Uterus (tissue), 4 donors: ENCODE measurements around the gene ARFGEF3. TPM values are rescaled to one million over a fixed set of nuclear protein-coding genes. Genes with fewer than 3 reads are reported as not detected.

Experiments
- DNase-seq, 2 donors: peaks; one replicate each; pipeline ENCODE4 v3.0.0-alpha.2; 2019 to 2020
- H3K27ac ChIP-seq, 2 donors: fragments of 200-600 bp; sonication (generic); 1 replicate in 1 of 2; 2 replicates in 1 of 2; pipeline ENCODE4 v1.5.1; 2016 to 2018
- H3K27me3 ChIP-seq, 2 donors: fragments of 200-600 bp; sonication (generic); one replicate each; pipeline ENCODE4 v1.5.1; 2018 to 2019; ENCODE audit warnings: control low read depth in 1 of 2
- H3K36me3 ChIP-seq, 2 donors: fragments of 200-600 bp; sonication (generic); one replicate each; pipeline ENCODE4 v1.5.1; 2019; ENCODE audit warnings: control low read depth in 1 of 2
- H3K4me1 ChIP-seq, 2 donors: fragments of 200-600 bp; sonication (generic); one replicate each; pipeline ENCODE4 v1.5.1; 2018 to 2019; ENCODE audit warnings: control low read depth in 1 of 2
- H3K4me3 ChIP-seq, 2 donors: fragments of 200-600 bp; sonication (generic); 1 replicate in 1 of 2; 2 replicates in 1 of 2; pipeline ENCODE4 v1.5.1; 2018 to 2019; ENCODE audit warnings: mild to moderate bottlenecking in 1 of 2
- H3K9me3 ChIP-seq, 2 donors: fragments of 200-600 bp; sonication (generic); one replicate each; pipeline ENCODE4 v1.5.1; 2019; ENCODE audit warnings: control low read depth in 1 of 2
- POLR2A ChIP-seq, 2 donors: fragments of 450-650 bp; IDR thresholded peaks; one replicate each; pipeline ENCODE4 v1.6.1; 2016; ENCODE audit warnings: antibody characterized with exemption in 2 of 2, mild to moderate bottlenecking in 1 of 2, moderate library complexity in 1 of 2
- intact Hi-C: fragments of 100-400 bp; cut with DNase I; formaldehyde crosslinking; loops from one replicate; pipeline ENCODE4 v1.15.1; 2023; ENCODE audit warnings: low total_unique reads
- total RNA-seq, 4 donors: library from RNA; depleted of rRNA in 3 of 4; stranded (reverse); fragments of >200 nt in 3 of 4; gene quantifications; one replicate each; pipeline versions ENCODE4 v1.1.0 to v1.2.4, GENCODE V29; 2014 to 2023
- TF ChIP-seq, protein P1 (sequence below), 4 experiments: fragments of 200-600 bp in 2 of 4; fragments of 450-650 bp in 2 of 4; sonication (generic) in 2 of 4; IDR thresholded peaks; one replicate each; pipeline ENCODE4 v1.5.1; 2016 to 2019; ENCODE audit warnings: antibody characterized with exemption in 4 of 4, mild to moderate bottlenecking in 2 of 4, moderate library complexity in 1 of 4
- donor health status: DM: yes; HTN: yes; CAD: no.

ARFGEF3 gene
- total RNA-seq, 4 donors from 2014 or later, result 0.88 to 5.8 (median 2.4) TPM

GRCh38 chr6:138339024-138339423 is 177.3 kb downstream of the ARFGEF3 start:
- Histone ChIP-seq H3K9me3 (no peaks in the 10 kb centered on the region), H3K36me3 (no peaks in the 10 kb centered on the region), H3K27ac (no peak overlapping the region), H3K4me1 (no peaks in the 10 kb centered on the region), H3K4me3 (no peak overlapping the region), H3K27me3 (no peaks in the 10 kb centered on the region)
- intact Hi-C loops, result no loop called here
- no peak for TF ChIP-seq POLR2A (IDR thresholded peaks at IDR 0.05)
- TF ChIP-seq, protein P1, sequence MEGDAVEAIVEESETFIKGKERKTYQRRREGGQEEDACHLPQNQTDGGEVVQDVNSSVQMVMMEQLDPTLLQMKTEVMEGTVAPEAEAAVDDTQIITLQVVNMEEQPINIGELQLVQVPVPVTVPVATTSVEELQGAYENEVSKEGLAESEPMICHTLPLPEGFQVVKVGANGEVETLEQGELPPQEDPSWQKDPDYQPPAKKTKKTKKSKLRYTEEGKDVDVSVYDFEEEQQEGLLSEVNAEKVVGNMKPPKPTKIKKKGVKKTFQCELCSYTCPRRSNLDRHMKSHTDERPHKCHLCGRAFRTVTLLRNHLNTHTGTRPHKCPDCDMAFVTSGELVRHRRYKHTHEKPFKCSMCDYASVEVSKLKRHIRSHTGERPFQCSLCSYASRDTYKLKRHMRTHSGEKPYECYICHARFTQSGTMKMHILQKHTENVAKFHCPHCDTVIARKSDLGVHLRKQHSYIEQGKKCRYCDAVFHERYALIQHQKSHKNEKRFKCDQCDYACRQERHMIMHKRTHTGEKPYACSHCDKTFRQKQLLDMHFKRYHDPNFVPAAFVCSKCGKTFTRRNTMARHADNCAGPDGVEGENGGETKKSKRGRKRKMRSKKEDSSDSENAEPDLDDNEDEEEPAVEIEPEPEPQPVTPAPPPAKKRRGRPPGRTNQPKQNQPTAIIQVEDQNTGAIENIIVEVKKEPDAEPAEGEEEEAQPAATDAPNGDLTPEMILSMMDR (IDR thresholded peaks at IDR 0.05), result no peak
- no peak for DNase-seq

DNA sequence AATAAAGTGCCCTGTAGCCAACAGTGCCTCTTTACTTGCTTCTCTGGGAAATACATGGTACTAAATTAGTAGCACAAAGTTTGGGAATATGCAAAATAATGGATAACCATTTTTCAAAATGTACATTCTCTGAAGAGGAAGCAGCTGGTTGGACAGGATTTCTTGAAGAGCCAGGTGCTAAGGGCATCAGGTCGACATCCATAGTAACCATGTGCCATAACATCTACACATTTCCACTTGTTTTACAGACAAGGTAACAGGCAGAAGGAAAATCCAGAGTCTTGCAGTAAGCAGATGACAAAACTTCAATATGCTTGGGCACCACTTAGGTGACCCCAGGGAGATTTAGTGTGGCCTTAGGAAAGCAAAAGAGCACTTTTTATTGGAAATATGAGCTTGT is 179.4 kb downstream of the ARFGEF3 start:
- Histone ChIP-seq H3K4me3 (no peak overlapping the region), H3K27ac (no peak overlapping the region), H3K9me3 (no peaks in the 10 kb centered on the region), H3K4me1 (no peaks in the 10 kb centered on the region), H3K27me3 (no peaks in the 10 kb centered on the region), H3K36me3 (no peaks in the 10 kb centered on the region)
- intact Hi-C loops, result no loop called here
- TF ChIP-seq, protein P1 (IDR thresholded peaks at IDR 0.05), result no peak
- no peak for TF ChIP-seq POLR2A (IDR thresholded peaks at IDR 0.05)
- DNase-seq, result no peak

GRCh38 chr6:138343112-138343511 is 181.4 kb downstream of the ARFGEF3 start:
- TF ChIP-seq, protein P1 (IDR thresholded peaks at IDR 0.05), result no peak
- no peak for TF ChIP-seq POLR2A (IDR thresholded peaks at IDR 0.05)
- no peak for DNase-seq
- no peak overlapping the region for H3K4me3 ChIP-seq
- no peaks in the 10 kb centered on the region for H3K4me1 ChIP-seq
- H3K36me3 ChIP-seq, result no peaks in the 10 kb centered on the region
- no peak overlapping the region for H3K27ac ChIP-seq
- H3K9me3 ChIP-seq, result no peaks in the 10 kb centered on the region
- intact Hi-C loops, result no loop called here
- no peaks in the 10 kb centered on the region for H3K27me3 ChIP-seq

- Histone ChIP-seq H3K4me1 (no peaks in the 10 kb centered on the region), H3K9me3 (no peaks in the 10 kb centered on the region), H3K27me3 (no peaks in the 10 kb centered on the region), H3K4me3 (no peak overlapping the region), H3K36me3 (no peaks in the 10 kb centered on the region), H3K27ac (no peak overlapping the region)
- DNase-seq, result no peak
- TF ChIP-seq, protein P1 (IDR thresholded peaks at IDR 0.05), result no peak
- TF ChIP-seq POLR2A (IDR thresholded peaks at IDR 0.05), result no peak
- intact Hi-C loops, result no loop called here
Observed at GRCh38 chr6:138345565-138346285, 184.0 kb downstream of the ARFGEF3 start.

DNA sequence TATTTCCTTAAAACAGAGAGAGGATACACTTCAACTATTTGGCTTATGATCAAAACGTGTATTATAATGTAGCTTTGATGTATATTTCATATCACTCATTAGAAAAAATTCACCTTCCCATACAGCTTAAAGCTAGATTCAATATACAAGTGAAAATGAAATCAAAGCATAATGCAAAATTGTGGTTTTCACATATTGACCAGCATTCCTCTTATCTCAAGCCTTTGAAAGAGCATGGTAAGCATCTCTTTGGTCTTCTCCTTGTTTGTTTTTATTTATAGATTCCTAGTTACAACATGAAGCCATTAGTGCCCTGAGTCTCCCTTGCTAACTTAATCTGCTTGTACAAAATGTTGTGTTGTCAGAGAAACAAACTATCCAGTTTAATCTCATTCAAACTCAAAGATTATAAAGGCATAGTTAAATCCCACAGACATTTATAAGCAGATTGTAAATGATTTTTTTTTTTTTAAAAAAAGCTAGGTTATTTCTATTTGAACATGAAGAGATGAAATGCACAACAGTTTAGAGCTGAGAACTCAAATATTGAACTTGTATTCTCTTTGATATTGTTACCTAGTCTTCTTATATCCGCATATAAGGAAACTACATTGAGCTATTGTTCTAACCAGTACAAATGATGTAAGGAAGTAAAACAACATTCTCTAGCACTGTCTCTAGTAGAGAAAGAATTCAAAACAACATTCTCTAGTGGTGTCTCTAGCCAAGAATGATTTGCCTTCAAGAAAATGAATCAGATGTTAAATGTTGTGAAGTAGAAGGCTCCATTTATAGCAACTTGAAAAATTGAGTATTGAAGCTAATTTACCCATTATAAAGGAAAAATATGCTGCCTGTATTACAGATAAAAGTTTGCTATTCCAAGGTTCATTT is 184.8 kb downstream of the ARFGEF3 start:
- H3K4me1 ChIP-seq, result no peaks in the 10 kb centered on the region
- TF ChIP-seq, protein P1 (IDR thresholded peaks at IDR 0.05), result no peak
- no peak for TF ChIP-seq POLR2A (IDR thresholded peaks at IDR 0.05)

More for the DNA sequence above, 184.8 kb downstream of the ARFGEF3 start:
- Histone ChIP-seq H3K4me3 (no peak overlapping the region), H3K27ac (no peak overlapping the region), H3K9me3 (no peaks in the 10 kb centered on the region), H3K27me3 (no peaks in the 10 kb centered on the region), H3K36me3 (no peaks in the 10 kb centered on the region)
- DNase-seq, result no peak
- intact Hi-C loops, result no loop called here
